ENCODE measurements around the gene STK11IP.

The STK11IP gene

GRCh38 chr2:219628235-219628985 lies 30.8 kb downstream of the STK11IP start:
- Histone ChIP-seq H3K27ac (ENCODE audit: insufficient read depth, low read depth, low read length, poor library complexity, severe bottlenecking) (no peak overlapping the region), H3K9me3 (ENCODE audit: control insufficient read depth, low read length) (no peaks in the 10 kb centered on the region), H3K36me3 (ENCODE audit: control insufficient read depth, insufficient read depth, low read length) (no peaks in the 10 kb centered on the region), H3K4me3 (ENCODE audit: insufficient read depth, low read depth, low read length) (peak overlapping the region; percentile 62), H3K4me1 (ENCODE audit: control insufficient read depth, insufficient read depth, low read length) (peaks cover 7% of the 10 kb centered on the region), H3K27me3 (ENCODE audit: control insufficient read depth, insufficient read depth, low read length, poor library complexity, severe bottlenecking) (peaks cover 39% of the 10 kb centered on the region)
- 91% methylated on average over 26 of the region's 26 CpGs for WGBS, 2 experiments

- H3K4me1 ChIP-seq (ENCODE audit: control insufficient read depth, insufficient read depth, low read length): peaks cover 7% of the 10 kb centered on the region
- WGBS, 2 experiments: 84 to 88% methylated on average over 10 to 15 of the region's 16 CpGs
- no peaks in the 10 kb centered on the region for H3K36me3 ChIP-seq (ENCODE audit: control insufficient read depth, insufficient read depth, low read length)
- H3K4me3 ChIP-seq (ENCODE audit: insufficient read depth, low read depth, low read length): no peak overlapping the region
- H3K27me3 ChIP-seq (ENCODE audit: control insufficient read depth, insufficient read depth, low read length, poor library complexity, severe bottlenecking): peaks cover 39% of the 10 kb centered on the region
- no peaks in the 10 kb centered on the region for H3K9me3 ChIP-seq (ENCODE audit: control insufficient read depth, low read length)
- H3K27ac ChIP-seq (ENCODE audit: insufficient read depth, low read depth, low read length, poor library complexity, severe bottlenecking): no peak overlapping the region
These were observed 31.6 kb downstream of the STK11IP start for GRCh38 chr2:219628986-219629901.

- Histone ChIP-seq H3K27me3 (ENCODE audit: control insufficient read depth, insufficient read depth, low read length, poor library complexity, severe bottlenecking) (peaks cover 32% of the 10 kb centered on the region), H3K9me3 (ENCODE audit: control insufficient read depth, low read length) (no peaks in the 10 kb centered on the region), H3K4me3 (ENCODE audit: insufficient read depth, low read depth, low read length) (no peak overlapping the region), H3K4me1 (ENCODE audit: control insufficient read depth, insufficient read depth, low read length) (peaks cover 7% of the 10 kb centered on the region), H3K36me3 (ENCODE audit: control insufficient read depth, insufficient read depth, low read length) (no peaks in the 10 kb centered on the region), H3K27ac (ENCODE audit: insufficient read depth, low read depth, low read length, poor library complexity, severe bottlenecking) (no peak overlapping the region)
- WGBS, 2 experiments: 90% methylated on average over 20 of the region's 20 CpGs
These were observed 32.5 kb downstream of the STK11IP start for GRCh38 chr2:219629976-219630695.

GRCh38 chr2:219630770-219631405 lies 33.2 kb downstream of the STK11IP start:
- Histone ChIP-seq H3K9me3 (ENCODE audit: control insufficient read depth, low read length) (no peaks in the 10 kb centered on the region), H3K4me1 (ENCODE audit: control insufficient read depth, insufficient read depth, low read length) (peaks cover 7% of the 10 kb centered on the region), H3K27me3 (ENCODE audit: control insufficient read depth, insufficient read depth, low read length, poor library complexity, severe bottlenecking) (peaks cover 27% of the 10 kb centered on the region), H3K27ac (ENCODE audit: insufficient read depth, low read depth, low read length, poor library complexity, severe bottlenecking) (no peak overlapping the region), H3K36me3 (ENCODE audit: control insufficient read depth, insufficient read depth, low read length) (no peaks in the 10 kb centered on the region), H3K4me3 (ENCODE audit: insufficient read depth, low read depth, low read length) (no peak overlapping the region)
- WGBS, 2 experiments: 81 to 85% methylated on average over 17 of the region's 17 CpGs

GRCh38 chr2:219631406-219631891 lies 33.8 kb downstream of the STK11IP start:
- peaks cover 21% of the 10 kb centered on the region for H3K27me3 ChIP-seq (ENCODE audit: control insufficient read depth, insufficient read depth, low read length, poor library complexity, severe bottlenecking)
- WGBS, 2 experiments: 91 to 94% methylated on average over 9 of the region's 9 CpGs
- no peak overlapping the region for H3K4me3 ChIP-seq (ENCODE audit: insufficient read depth, low read depth, low read length)
- H3K4me1 ChIP-seq (ENCODE audit: control insufficient read depth, insufficient read depth, low read length): peaks cover 7% of the 10 kb centered on the region
- no peak overlapping the region for H3K27ac ChIP-seq (ENCODE audit: insufficient read depth, low read depth, low read length, poor library complexity, severe bottlenecking)
- no peaks in the 10 kb centered on the region for H3K36me3 ChIP-seq (ENCODE audit: control insufficient read depth, insufficient read depth, low read length)
- H3K9me3 ChIP-seq (ENCODE audit: control insufficient read depth, low read length): no peaks in the 10 kb centered on the region

- Histone ChIP-seq H3K36me3 (ENCODE audit: control insufficient read depth, insufficient read depth, low read length) (no peaks in the 10 kb centered on the region), H3K4me1 (ENCODE audit: control insufficient read depth, insufficient read depth, low read length) (peaks cover 7% of the 10 kb centered on the region), H3K27ac (ENCODE audit: insufficient read depth, low read depth, low read length, poor library complexity, severe bottlenecking) (no peak overlapping the region), H3K27me3 (ENCODE audit: control insufficient read depth, insufficient read depth, low read length, poor library complexity, severe bottlenecking) (peaks cover 14% of the 10 kb centered on the region), H3K4me3 (ENCODE audit: insufficient read depth, low read depth, low read length) (no peak overlapping the region), H3K9me3 (ENCODE audit: control insufficient read depth, low read length) (no peaks in the 10 kb centered on the region)
- 93 to 94% methylated on average over 34 of the region's 34 CpGs for WGBS, 2 experiments
These were observed 34.5 kb downstream of the STK11IP start for GRCh38 chr2:219631904-219632759.

- 92 to 93% methylated on average over 8 of the region's 8 CpGs for WGBS, 2 experiments
- Histone ChIP-seq H3K9me3 (ENCODE audit: control insufficient read depth, low read length) (no peaks in the 10 kb centered on the region), H3K4me1 (ENCODE audit: control insufficient read depth, insufficient read depth, low read length) (peaks cover 6% of the 10 kb centered on the region), H3K27me3 (ENCODE audit: control insufficient read depth, insufficient read depth, low read length, poor library complexity, severe bottlenecking) (peaks cover 9% of the 10 kb centered on the region), H3K36me3 (ENCODE audit: control insufficient read depth, insufficient read depth, low read length) (no peaks in the 10 kb centered on the region), H3K27ac (ENCODE audit: insufficient read depth, low read depth, low read length, poor library complexity, severe bottlenecking) (no peak overlapping the region), H3K4me3 (ENCODE audit: insufficient read depth, low read depth, low read length) (no peak overlapping the region)
These were observed 35.1 kb downstream of the STK11IP start for GRCh38 chr2:219632760-219633105.

GRCh38 chr2:219633276-219634065 lies 35.8 kb downstream of the STK11IP start:
- H3K27ac ChIP-seq (ENCODE audit: insufficient read depth, low read depth, low read length, poor library complexity, severe bottlenecking): no peak overlapping the region
- H3K27me3 ChIP-seq (ENCODE audit: control insufficient read depth, insufficient read depth, low read length, poor library complexity, severe bottlenecking): peaks cover 2% of the 10 kb centered on the region
- no peaks in the 10 kb centered on the region for H3K4me1 ChIP-seq (ENCODE audit: control insufficient read depth, insufficient read depth, low read length)
- no peaks in the 10 kb centered on the region for H3K9me3 ChIP-seq (ENCODE audit: control insufficient read depth, low read length)
- WGBS, 2 experiments: 91 to 94% methylated on average over 22 of the region's 22 CpGs
- H3K36me3 ChIP-seq (ENCODE audit: control insufficient read depth, insufficient read depth, low read length): no peaks in the 10 kb centered on the region
- no peak overlapping the region for H3K4me3 ChIP-seq (ENCODE audit: insufficient read depth, low read depth, low read length)
